SK-N-MC (cell line): ENCODE data around the gene CARS1.

ENCODE experiments used
- DNase-seq: peaks from one replicate; pipeline ENCODE4 v3.0.0-alpha.2; 2011; ENCODE audit warnings: low read depth, low spot score
- H3K27ac ChIP-seq: fragments of 200-600 bp; sonication (generic); 2 replicates; pipeline ENCODE4 v1.5.1; 2016; ENCODE audit warnings: mixed run types
- H3K36me3 ChIP-seq: fragments of 200-600 bp; sonication (generic); 2 replicates; pipeline ENCODE4 v1.6.1; 2017; ENCODE audit warnings: antibody characterized with exemption, low read length, mixed read lengths; ENCODE audit not compliant: insufficient read depth
- H3K4me3 ChIP-seq: fragments of 200-600 bp; sonication (generic); 2 replicates; pipeline ENCODE4 v1.5.1; 2016
- H3K9ac ChIP-seq: fragments of 200-600 bp; sonication (generic); 2 replicates; pipeline ENCODE4 v1.8.0; 2017; ENCODE audit warnings: mixed run types, mixed read lengths; ENCODE audit not compliant: insufficient read length
- H3K9me3 ChIP-seq: fragments of 200-600 bp; sonication (generic); 2 replicates; pipeline ENCODE4 v1.6.1; 2017; ENCODE audit warnings: low read depth, mild to moderate bottlenecking, antibody characterized with exemption, low read length, moderate library complexity, mixed read lengths
- EZH2 ChIP-seq: fragments of 200-600 bp; sonication (generic); IDR thresholded peaks from one replicate; pipeline ENCODE4 v1.6.1; 2017; ENCODE audit warnings: antibody characterized with exemption
- FOXP2 ChIP-seq: optimal IDR thresholded peaks from 2 replicates; pipeline ENCODE3; 2011; ENCODE audit warnings: mild to moderate bottlenecking, moderate library complexity; ENCODE audit not compliant: insufficient read depth; ENCODE audit errors: extremely low read length, control extremely low read depth
- POLR2AphosphoS5 ChIP-seq: IDR thresholded peaks from 2 replicates; pipeline ENCODE4 v1.6.1; 2012; ENCODE audit warnings: mild to moderate bottlenecking, low read depth, low read length, borderline replicate concordance

Gene CARS1

GRCh38 chr11:3091081-3091845 lies 34.0 kb upstream of the CARS1 start:
- Histone ChIP-seq H3K27ac (no peak overlapping the region), H3K9me3 (no peaks in the 10 kb centered on the region), H3K9ac (no peak overlapping the region), H3K36me3 (no peaks in the 10 kb centered on the region), H3K4me3 (no peak overlapping the region)
- DNase-seq = no peak
- TF ChIP-seq POLR2AphosphoS5 (no peak), FOXP2 (no peak), EZH2 (no peak)

- no peak for DNase-seq
- Histone ChIP-seq H3K9ac (no peak overlapping the region), H3K27ac (no peak overlapping the region), H3K9me3 (no peaks in the 10 kb centered on the region), H3K4me3 (no peak overlapping the region), H3K36me3 (no peaks in the 10 kb centered on the region)
- no peak for TF ChIP-seq EZH2
- TF ChIP-seq POLR2AphosphoS5 = no peak
- TF ChIP-seq FOXP2 = no peak
Observed at GRCh38 chr11:3090096-3090901, 33.1 kb upstream of the CARS1 start.

- Histone ChIP-seq H3K27ac (no peak overlapping the region), H3K4me3 (no peak overlapping the region), H3K36me3 (no peaks in the 10 kb centered on the region), H3K9me3 (no peaks in the 10 kb centered on the region), H3K9ac (no peak overlapping the region)
- no peak for DNase-seq
- no peak for TF ChIP-seq FOXP2
- no peak for TF ChIP-seq POLR2AphosphoS5
- no peak for TF ChIP-seq EZH2
Observed at GRCh38 chr11:3089236-3090061, 32.2 kb upstream of the CARS1 start.

GRCh38 chr11:3088806-3089205 lies 31.6 kb upstream of the CARS1 start:
- no peak for DNase-seq

GRCh38 chr11:3087821-3088800 lies 30.9 kb upstream of the CARS1 start:
- Histone ChIP-seq H3K27ac (no peak overlapping the region), H3K9me3 (no peaks in the 10 kb centered on the region), H3K36me3 (no peaks in the 10 kb centered on the region), H3K4me3 (no peak overlapping the region), H3K9ac (no peak overlapping the region)
- TF ChIP-seq FOXP2 (no peak), EZH2 (no peak)
- DNase-seq = no peak

More at GRCh38 chr11:3088806-3089205, 31.6 kb upstream of the CARS1 start:
- no peaks in the 10 kb centered on the region for H3K9me3 ChIP-seq
- no peak overlapping the region for H3K27ac ChIP-seq
- no peaks in the 10 kb centered on the region for H3K36me3 ChIP-seq
- no peak overlapping the region for H3K9ac ChIP-seq
- TF ChIP-seq EZH2 (no peak), POLR2AphosphoS5 (no peak), FOXP2 (no peak)
- no peak overlapping the region for H3K4me3 ChIP-seq

- no peak overlapping the region for H3K4me3 ChIP-seq
- no peak overlapping the region for H3K9ac ChIP-seq
- no peaks in the 10 kb centered on the region for H3K36me3 ChIP-seq
- TF ChIP-seq EZH2 (no peak), POLR2AphosphoS5 (no peak), FOXP2 (no peak)
- DNase-seq = no peak
- no peak overlapping the region for H3K27ac ChIP-seq
- no peaks in the 10 kb centered on the region for H3K9me3 ChIP-seq
Observed at GRCh38 chr11:3087373-3087772, 30.1 kb upstream of the CARS1 start.

GRCh38 chr11:3086671-3087150 lies 29.5 kb upstream of the CARS1 start:
- no peak overlapping the region for H3K4me3 ChIP-seq
- no peaks in the 10 kb centered on the region for H3K9me3 ChIP-seq
- H3K36me3 ChIP-seq = no peaks in the 10 kb centered on the region
- TF ChIP-seq FOXP2 (no peak), EZH2 (no peak), POLR2AphosphoS5 (no peak)
- H3K27ac ChIP-seq = no peak overlapping the region
- H3K9ac ChIP-seq = no peak overlapping the region
- DNase-seq = no peak
